ENCODE measurements around the gene CDKL1.
"Not testable (repeated sequence)": the region's sequence is repeated elsewhere in the genome, so short reads cannot be mapped to it uniquely, and the experiment has no call there.

CDKL1 gene

GRCh38 chr14:50361473-50362403 is 34.9 kb downstream of the CDKL1 start:
- H3K27me3 ChIP-seq (ENCODE audit: control insufficient read depth in 5 of 5, insufficient read depth in 4 of 5, low read length in 5 of 5); H3K4me3 ChIP-seq (ENCODE audit: low read depth in 1 of 5, low read length in 5 of 5); H3K9ac ChIP-seq (ENCODE audit: low read length in 5 of 5); H3K9me3 ChIP-seq (ENCODE audit: control insufficient read depth in 5 of 5, low read length in 5 of 5); H3K27ac ChIP-seq (ENCODE audit: low read depth, low read length): not testable (repeated sequence)
- Histone ChIP-seq H3K4me1 (ENCODE audit: control insufficient read depth in 5 of 5, insufficient read depth in 5 of 5, low read length in 5 of 5) (peaks cover 2 to 15% (median 9%) of the 10 kb centered on the region in 5 donors), H3K36me3 (ENCODE audit: control insufficient read depth in 5 of 5, insufficient read depth in 5 of 5, low read length in 5 of 5) (peaks cover 4 to 12% (median 6%) of the 10 kb centered on the region in 5 donors)

GRCh38 chr14:50360851-50361250 is 35.8 kb downstream of the CDKL1 start:
- H3K27me3 ChIP-seq (ENCODE audit: control insufficient read depth in 5 of 5, insufficient read depth in 4 of 5, low read length in 5 of 5): no peaks in the 10 kb centered on the region
- H3K4me3 ChIP-seq (ENCODE audit: low read depth in 1 of 5, low read length in 5 of 5): no peak overlapping the region
- no peak overlapping the region for H3K9ac ChIP-seq (ENCODE audit: low read length in 5 of 5)
- peaks cover 4 to 12% (median 6%) of the 10 kb centered on the region in 5 donors for H3K36me3 ChIP-seq (ENCODE audit: control insufficient read depth in 5 of 5, insufficient read depth in 5 of 5, low read length in 5 of 5)
- peaks cover 2 to 15% (median 9%) of the 10 kb centered on the region in 5 donors for H3K4me1 ChIP-seq (ENCODE audit: control insufficient read depth in 5 of 5, insufficient read depth in 5 of 5, low read length in 5 of 5)
- no peak overlapping the region for H3K27ac ChIP-seq (ENCODE audit: low read depth, low read length)
- H3K9me3 ChIP-seq (ENCODE audit: control insufficient read depth in 5 of 5, low read length in 5 of 5): no peaks in the 10 kb centered on the region

GRCh38 chr14:50360093-50360492 is 36.6 kb downstream of the CDKL1 start:
- peaks cover 2 to 15% (median 9%) of the 10 kb centered on the region in 5 donors for H3K4me1 ChIP-seq (ENCODE audit: control insufficient read depth in 5 of 5, insufficient read depth in 5 of 5, low read length in 5 of 5)
- no peak overlapping the region for H3K9ac ChIP-seq (ENCODE audit: low read length in 5 of 5)
- peaks cover 4 to 12% (median 6%) of the 10 kb centered on the region in 5 donors for H3K36me3 ChIP-seq (ENCODE audit: control insufficient read depth in 5 of 5, insufficient read depth in 5 of 5, low read length in 5 of 5)
- H3K4me3 ChIP-seq (ENCODE audit: low read depth in 1 of 5, low read length in 5 of 5): no peak overlapping the region
- no peak overlapping the region for H3K27ac ChIP-seq (ENCODE audit: low read depth, low read length)
- H3K27me3 ChIP-seq (ENCODE audit: control insufficient read depth in 5 of 5, insufficient read depth in 4 of 5, low read length in 5 of 5): no peaks in the 10 kb centered on the region
- no peaks in the 10 kb centered on the region for H3K9me3 ChIP-seq (ENCODE audit: control insufficient read depth in 5 of 5, low read length in 5 of 5)

DNA sequence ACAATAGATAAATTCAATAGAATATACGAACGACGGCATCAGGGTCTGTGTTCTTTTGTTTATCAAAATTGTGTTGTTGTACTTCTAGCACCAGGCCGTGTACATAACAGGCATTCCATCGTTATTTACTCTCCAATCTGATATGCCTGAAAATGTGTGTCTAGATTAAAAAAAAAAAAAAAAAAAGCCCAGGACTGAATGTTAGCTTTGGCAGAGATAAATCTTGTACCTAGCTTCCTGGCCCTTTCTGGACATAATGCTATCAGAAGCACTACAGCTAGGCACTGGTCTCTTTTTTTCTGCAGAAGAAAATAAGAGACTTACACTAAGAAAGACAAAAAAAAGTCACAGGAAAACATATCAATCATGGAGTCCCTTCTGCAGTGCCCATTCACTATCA is 37.0 kb downstream of the CDKL1 start:
- peaks cover 4 to 12% (median 6%) of the 10 kb centered on the region in 5 donors for H3K36me3 ChIP-seq (ENCODE audit: control insufficient read depth in 5 of 5, insufficient read depth in 5 of 5, low read length in 5 of 5)
- H3K27me3 ChIP-seq (ENCODE audit: control insufficient read depth in 5 of 5, insufficient read depth in 4 of 5, low read length in 5 of 5): no peaks in the 10 kb centered on the region
- H3K27ac ChIP-seq (ENCODE audit: low read depth, low read length): no peak overlapping the region
- no peaks in the 10 kb centered on the region for H3K9me3 ChIP-seq (ENCODE audit: control insufficient read depth in 5 of 5, low read length in 5 of 5)
- peaks cover 2 to 15% (median 9%) of the 10 kb centered on the region in 5 donors for H3K4me1 ChIP-seq (ENCODE audit: control insufficient read depth in 5 of 5, insufficient read depth in 5 of 5, low read length in 5 of 5)
- H3K9ac ChIP-seq (ENCODE audit: low read length in 5 of 5): no peak overlapping the region
- H3K4me3 ChIP-seq (ENCODE audit: low read depth in 1 of 5, low read length in 5 of 5): no peak overlapping the region

- no peak overlapping the region for H3K4me3 ChIP-seq (ENCODE audit: low read depth in 1 of 5, low read length in 5 of 5)
- no peak overlapping the region for H3K9ac ChIP-seq (ENCODE audit: low read length in 5 of 5)
- no peaks in the 10 kb centered on the region for H3K9me3 ChIP-seq (ENCODE audit: control insufficient read depth in 5 of 5, low read length in 5 of 5)
- H3K4me1 ChIP-seq (ENCODE audit: control insufficient read depth in 5 of 5, insufficient read depth in 5 of 5, low read length in 5 of 5): peaks cover 0 to 4% (median 0%) of the 10 kb centered on the region in 5 donors
- H3K27me3 ChIP-seq (ENCODE audit: control insufficient read depth in 5 of 5, insufficient read depth in 4 of 5, low read length in 5 of 5): no peaks in the 10 kb centered on the region
- H3K36me3 ChIP-seq (ENCODE audit: control insufficient read depth in 5 of 5, insufficient read depth in 5 of 5, low read length in 5 of 5): peaks cover 4 to 12% (median 6%) of the 10 kb centered on the region in 5 donors
- H3K27ac ChIP-seq (ENCODE audit: low read depth, low read length): no peak overlapping the region
These were observed 38.8 kb downstream of the CDKL1 start for GRCh38 chr14:50357753-50358395.

GRCh38 chr14:50357124-50357523 is 39.6 kb downstream of the CDKL1 start:
- H3K4me3 ChIP-seq (ENCODE audit: low read depth in 1 of 5, low read length in 5 of 5): no peak overlapping the region
- no peaks in the 10 kb centered on the region for H3K9me3 ChIP-seq (ENCODE audit: control insufficient read depth in 5 of 5, low read length in 5 of 5)
- H3K27me3 ChIP-seq (ENCODE audit: control insufficient read depth in 5 of 5, insufficient read depth in 4 of 5, low read length in 5 of 5): no peaks in the 10 kb centered on the region
- H3K4me1 ChIP-seq (ENCODE audit: control insufficient read depth in 5 of 5, insufficient read depth in 5 of 5, low read length in 5 of 5): peaks cover 0 to 9% (median 0%) of the 10 kb centered on the region in 5 donors
- H3K27ac ChIP-seq (ENCODE audit: low read depth, low read length): no peak overlapping the region
- no peak overlapping the region for H3K9ac ChIP-seq (ENCODE audit: low read length in 5 of 5)
- H3K36me3 ChIP-seq (ENCODE audit: control insufficient read depth in 5 of 5, insufficient read depth in 5 of 5, low read length in 5 of 5): peaks cover 4 to 12% (median 6%) of the 10 kb centered on the region in 5 donors

- H3K9me3 ChIP-seq (ENCODE audit: control insufficient read depth in 5 of 5, low read length in 5 of 5); H3K4me3 ChIP-seq (ENCODE audit: low read depth in 1 of 5, low read length in 5 of 5); H3K9ac ChIP-seq (ENCODE audit: low read length in 5 of 5); H3K27ac ChIP-seq (ENCODE audit: low read depth, low read length); H3K4me1 ChIP-seq (ENCODE audit: control insufficient read depth in 5 of 5, insufficient read depth in 5 of 5, low read length in 5 of 5); H3K27me3 ChIP-seq (ENCODE audit: control insufficient read depth in 5 of 5, insufficient read depth in 4 of 5, low read length in 5 of 5): not testable (repeated sequence)
- peaks cover 4 to 12% (median 6%) of the 10 kb centered on the region in 5 donors for H3K36me3 ChIP-seq (ENCODE audit: control insufficient read depth in 5 of 5, insufficient read depth in 5 of 5, low read length in 5 of 5)
These were observed 40.4 kb downstream of the CDKL1 start for GRCh38 chr14:50356283-50356682.

- H3K9ac ChIP-seq (ENCODE audit: low read length in 5 of 5): no peak overlapping the region
- H3K27me3 ChIP-seq (ENCODE audit: control insufficient read depth in 5 of 5, insufficient read depth in 4 of 5, low read length in 5 of 5): no peaks in the 10 kb centered on the region
- H3K4me3 ChIP-seq (ENCODE audit: low read depth in 1 of 5, low read length in 5 of 5): no peak overlapping the region
- no peaks in the 10 kb centered on the region for H3K9me3 ChIP-seq (ENCODE audit: control insufficient read depth in 5 of 5, low read length in 5 of 5)
- peaks cover 0 to 9% (median 4%) of the 10 kb centered on the region in 5 donors for H3K4me1 ChIP-seq (ENCODE audit: control insufficient read depth in 5 of 5, insufficient read depth in 5 of 5, low read length in 5 of 5)
- H3K27ac ChIP-seq (ENCODE audit: low read depth, low read length): no peak overlapping the region
- H3K36me3 ChIP-seq (ENCODE audit: control insufficient read depth in 5 of 5, insufficient read depth in 5 of 5, low read length in 5 of 5): peaks cover 4 to 12% (median 6%) of the 10 kb centered on the region in 5 donors
These were observed 41.0 kb downstream of the CDKL1 start for GRCh38 chr14:50355692-50356091.

DNA sequence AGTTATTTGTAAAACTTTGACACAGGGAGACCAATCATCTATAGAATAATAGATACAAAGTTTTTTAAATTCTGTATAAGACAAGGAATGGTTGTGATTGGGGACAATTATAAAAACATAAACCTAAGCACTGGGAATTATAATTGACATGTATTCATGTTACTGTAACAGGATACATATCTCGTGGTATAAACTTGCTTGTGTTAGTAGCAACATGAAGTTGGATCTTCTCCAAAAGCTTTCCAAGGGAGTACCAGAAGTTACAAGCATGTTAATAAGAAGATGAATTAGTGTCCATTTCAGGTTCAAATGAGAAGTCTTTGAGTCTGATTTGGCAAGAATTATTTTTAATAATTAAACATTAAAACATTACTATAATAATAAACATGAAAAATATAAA is 42.2 kb downstream of the CDKL1 start:
- H3K4me1 ChIP-seq (ENCODE audit: control insufficient read depth in 5 of 5, insufficient read depth in 5 of 5, low read length in 5 of 5): peaks cover 0 to 9% (median 4%) of the 10 kb centered on the region in 5 donors
- H3K4me3 ChIP-seq (ENCODE audit: low read depth in 1 of 5, low read length in 5 of 5): no peak overlapping the region
- H3K9ac ChIP-seq (ENCODE audit: low read length in 5 of 5): no peak overlapping the region
- peaks cover 4 to 12% (median 6%) of the 10 kb centered on the region in 5 donors for H3K36me3 ChIP-seq (ENCODE audit: control insufficient read depth in 5 of 5, insufficient read depth in 5 of 5, low read length in 5 of 5)
- no peaks in the 10 kb centered on the region for H3K27me3 ChIP-seq (ENCODE audit: control insufficient read depth in 5 of 5, insufficient read depth in 4 of 5, low read length in 5 of 5)
- H3K9me3 ChIP-seq (ENCODE audit: control insufficient read depth in 5 of 5, low read length in 5 of 5): no peaks in the 10 kb centered on the region
- H3K27ac ChIP-seq (ENCODE audit: low read depth, low read length): no peak overlapping the region

GRCh38 chr14:50353126-50353525 is 43.6 kb downstream of the CDKL1 start:
- H3K4me1 ChIP-seq (ENCODE audit: control insufficient read depth in 5 of 5, insufficient read depth in 5 of 5, low read length in 5 of 5): peaks cover 0 to 10% (median 4%) of the 10 kb centered on the region in 5 donors
- H3K27ac ChIP-seq (ENCODE audit: low read depth, low read length): no peak overlapping the region
- H3K9ac ChIP-seq (ENCODE audit: low read length in 5 of 5): peak overlapping the region in 1 of 5 donors; percentile 50
- peaks cover under 1 to 10% (median 4%) of the 10 kb centered on the region in 5 donors for H3K36me3 ChIP-seq (ENCODE audit: control insufficient read depth in 5 of 5, insufficient read depth in 5 of 5, low read length in 5 of 5)
- no peak overlapping the region for H3K4me3 ChIP-seq (ENCODE audit: low read depth in 1 of 5, low read length in 5 of 5)
- no peaks in the 10 kb centered on the region for H3K27me3 ChIP-seq (ENCODE audit: control insufficient read depth in 5 of 5, insufficient read depth in 4 of 5, low read length in 5 of 5)
- no peaks in the 10 kb centered on the region for H3K9me3 ChIP-seq (ENCODE audit: control insufficient read depth in 5 of 5, low read length in 5 of 5)
